KMS-11 (cell line): Measurements from ENCODE around the gene DENND1C.
A peak's percentile ranks its signal among the peaks of the same experiment; 100 is the strongest.

Source experiments
- H2AFZ ChIP-seq: fragments of 200-600 bp; sonication (generic); 2 replicates; pipeline ENCODE4 v1.6.1; 2016; ENCODE audit warnings: antibody characterized with exemption, mixed run types, low read depth
- H3K27ac ChIP-seq: fragments of 200-600 bp; sonication (generic); 2 replicates; pipeline ENCODE4 v1.6.1; 2016; ENCODE audit warnings: mild to moderate bottlenecking, mixed run types
- H3K27me3 ChIP-seq: fragments of 200-600 bp; sonication (generic); 2 replicates; pipeline ENCODE4 v1.6.1; 2017; ENCODE audit warnings: mild to moderate bottlenecking, low read depth, mixed run types, moderate library complexity; ENCODE audit not compliant: insufficient read depth
- H3K36me3 ChIP-seq: fragments of 200-600 bp; sonication (generic); 2 replicates; pipeline ENCODE4 v1.6.1; 2017; ENCODE audit warnings: mild to moderate bottlenecking, mixed run types; ENCODE audit not compliant: insufficient read depth
- H3K4me1 ChIP-seq: fragments of 200-600 bp; sonication (generic); 2 replicates; pipeline ENCODE4 v1.6.1; 2016; ENCODE audit warnings: mild to moderate bottlenecking, low read depth, mixed run types; ENCODE audit not compliant: poor library complexity, severe bottlenecking
- H3K4me2 ChIP-seq: fragments of 200-600 bp; sonication (generic); 2 replicates; pipeline ENCODE4 v1.7.0; 2016; ENCODE audit warnings: mild to moderate bottlenecking, mixed run types
- H3K4me3 ChIP-seq: fragments of 200-600 bp; sonication (generic); IDR thresholded peaks from 2 replicates; pipeline ENCODE4 v1.6.1; 2017; ENCODE audit warnings: low read depth, low read length, mixed read lengths; ENCODE audit not compliant: insufficient read depth
- H3K79me2 ChIP-seq: fragments of 200-600 bp; sonication (generic); 2 replicates; pipeline ENCODE4 v1.6.1; 2016; ENCODE audit warnings: low read depth, mixed run types; ENCODE audit not compliant: insufficient read depth
- H3K9ac ChIP-seq: fragments of 200-600 bp; sonication (generic); 2 replicates; pipeline ENCODE4 v1.6.1; 2016; ENCODE audit warnings: mild to moderate bottlenecking, mixed run types
- H4K20me1 ChIP-seq: fragments of 200-600 bp; sonication (generic); 2 replicates; pipeline ENCODE4 v1.6.1; 2016; ENCODE audit warnings: mild to moderate bottlenecking, mixed run types; ENCODE audit not compliant: insufficient read depth
- CTCF ChIP-seq: fragments of 200-600 bp; sonication (generic); conservative IDR thresholded peaks from 2 replicates; pipeline ENCODE4 v1.6.1; 2017; ENCODE audit warnings: low read depth, mild to moderate bottlenecking, antibody characterized with exemption, low read length, moderate library complexity, mixed read lengths

The DENND1C gene

GRCh38 chr19:6490134-6490533 lies 8.5 kb upstream of the DENND1C start:
- H3K27ac ChIP-seq: no peak overlapping the region
- no peak overlapping the region for H3K4me2 ChIP-seq
- no peak overlapping the region for H3K4me3 ChIP-seq

GRCh38 chr19:6489278-6490061 lies 7.9 kb upstream of the DENND1C start:
- TF ChIP-seq CTCF: no peak
- no peaks in the 10 kb centered on the region for H3K36me3 ChIP-seq
- H3K4me3 ChIP-seq: no peak overlapping the region
- H3K27me3 ChIP-seq: no peaks in the 10 kb centered on the region
- no peaks in the 10 kb centered on the region for H4K20me1 ChIP-seq
- H3K4me2 ChIP-seq: 0 out of 2 replicates have a peak overlapping the region, but pooled peaks have one; percentile 4
- no peaks in the 10 kb centered on the region for H3K79me2 ChIP-seq
- H2AFZ ChIP-seq: peak overlapping the region; percentile 3; the same call in 1 of the 2 replicates
- no peak overlapping the region for H3K27ac ChIP-seq
- H3K9ac ChIP-seq: no peak overlapping the region
- H3K4me1 ChIP-seq: no peaks in the 10 kb centered on the region

More at GRCh38 chr19:6490134-6490533, 8.5 kb upstream of the DENND1C start:
- no peaks in the 10 kb centered on the region for H3K36me3 ChIP-seq
- H3K27me3 ChIP-seq: no peaks in the 10 kb centered on the region
- H3K79me2 ChIP-seq: no peaks in the 10 kb centered on the region
- H3K4me1 ChIP-seq: no peaks in the 10 kb centered on the region
- H2AFZ ChIP-seq: no peak overlapping the region; the same call in 1 of the 2 replicates
- TF ChIP-seq CTCF: no peak
- H3K9ac ChIP-seq: no peak overlapping the region
- no peaks in the 10 kb centered on the region for H4K20me1 ChIP-seq

GRCh38 chr19:6484831-6485230 lies 3.2 kb upstream of the DENND1C start:
- no peaks in the 10 kb centered on the region for H4K20me1 ChIP-seq
- no peak for TF ChIP-seq CTCF
- no peaks in the 10 kb centered on the region for H3K27me3 ChIP-seq
- H3K4me3 ChIP-seq: no peak overlapping the region
- H3K4me2 ChIP-seq: no peak overlapping the region
- no peaks in the 10 kb centered on the region for H3K4me1 ChIP-seq
- no peaks in the 10 kb centered on the region for H3K36me3 ChIP-seq
- H2AFZ ChIP-seq: no peak overlapping the region
- H3K27ac ChIP-seq: no peak overlapping the region
- H3K9ac ChIP-seq: no peak overlapping the region
- no peaks in the 10 kb centered on the region for H3K79me2 ChIP-seq

GRCh38 chr19:6484230-6484629 lies 2.6 kb upstream of the DENND1C start:
- no peaks in the 10 kb centered on the region for H3K4me1 ChIP-seq
- no peak overlapping the region for H3K27ac ChIP-seq
- TF ChIP-seq CTCF: no peak
- H3K79me2 ChIP-seq: no peaks in the 10 kb centered on the region
- no peaks in the 10 kb centered on the region for H3K36me3 ChIP-seq
- H3K4me2 ChIP-seq: no peak overlapping the region
- no peaks in the 10 kb centered on the region for H3K27me3 ChIP-seq
- H2AFZ ChIP-seq: no peak overlapping the region
- H4K20me1 ChIP-seq: no peaks in the 10 kb centered on the region
- H3K4me3 ChIP-seq: no peak overlapping the region
- no peak overlapping the region for H3K9ac ChIP-seq
